Endothelial cell of umbilical vein (primary cell): ENCODE data around the gene LAPTM4A. TPM values are rescaled to one million over a fixed set of nuclear protein-coding genes. Genes with fewer than 3 reads are reported as not detected.
A peak's percentile ranks its signal among the peaks of the same experiment; 100 is the strongest.

Source experiments
- BruUV-seq: library from RNA; stranded (reverse); fragments of 400-500 nt; replicated peaks from 2 replicates; lab custom pipeline; 2021; lab: Mats Ljungman, UMichigan
- CTCF ChIA-PET: fragments of 300-600, 350-600 bp; sonication (Branson Sonifier 250); formaldehyde crosslinking; loops from one replicate; lab custom pipeline; 2021; ENCODE audit warnings: antibody characterized with exemption, inconsistent platforms; lab: Charles Lee
- POLR2A ChIA-PET: fragments of 300-600, 350-600 bp; sonication (Branson Sonifier 250); formaldehyde crosslinking; loops from one replicate; lab custom pipeline; 2021; ENCODE audit warnings: antibody characterized with exemption, inconsistent platforms; lab: Charles Lee
- DNase-seq: peaks from one replicate; pipeline ENCODE4 v3.0.0-alpha.2; 2011; ENCODE audit warnings: low read depth, low spot score
- FAIRE-seq: peaks from 2 replicates; lab custom pipeline; 2011; peaks lifted over from hg19 to GRCh38; lab: Jason Lieb, UNC
- H2AFZ ChIP-seq: 2 replicates; pipeline ENCODE4 v1.6.0; 2012; ENCODE audit warnings: low read depth, low read length, control low read depth, inconsistent platforms
- H3K27ac ChIP-seq: 2 replicates; pipeline ENCODE4 v1.5.1; 2011; ENCODE audit warnings: low read depth, mild to moderate bottlenecking, control low read depth, low read length, moderate library complexity; ENCODE audit not compliant: insufficient read depth
- H3K27me3 ChIP-seq, 2 experiments: 2 replicates each; pipeline versions ENCODE4 v1.6.0 to v1.6.1; 2011; ENCODE audit warnings: low read length in 2 of 2, mixed read lengths in 1 of 2; ENCODE audit not compliant: control insufficient read depth in 2 of 2, insufficient read depth in 2 of 2
- H3K36me3 ChIP-seq, 2 experiments: 2 replicates in 1 of 2; 3 replicates in 1 of 2; pipeline ENCODE4 v1.5.1; 2011; ENCODE audit warnings: low read length in 2 of 2, mild to moderate bottlenecking in 1 of 2, moderate library complexity in 1 of 2; ENCODE audit not compliant: control insufficient read depth in 2 of 2, insufficient read depth in 2 of 2; ENCODE audit errors: extremely low read depth in 1 of 2
- H3K4me1 ChIP-seq: 3 replicates; pipeline ENCODE4 v1.5.1; 2011; ENCODE audit warnings: mild to moderate bottlenecking, low read length; ENCODE audit not compliant: control insufficient read depth, insufficient read depth; ENCODE audit errors: extremely low read depth
- H3K4me2 ChIP-seq: 2 replicates; pipeline ENCODE4 v1.6.1; 2011; ENCODE audit warnings: low read length, control low read depth, mixed read lengths; ENCODE audit not compliant: insufficient read depth
- H3K4me3 ChIP-seq, 3 experiments: fragments of 200-600 bp in 1 of 3; sonication (generic), shearing (Covaris generic) in 1 of 3; replicated peaks in 1 of 3; 2 replicates each; pipeline ENCODE4 v1.5.1; 2011 to 2016; ENCODE audit warnings: control low read depth in 3 of 3, low read length in 3 of 3, mild to moderate bottlenecking in 2 of 3, inconsistent platforms in 1 of 3, low read depth in 1 of 3, moderate library complexity in 1 of 3; ENCODE audit not compliant: insufficient read depth in 1 of 3
- H3K79me2 ChIP-seq: 2 replicates; pipeline ENCODE4 v1.6.0; 2012; ENCODE audit warnings: low read length, inconsistent platforms; ENCODE audit not compliant: control insufficient read depth, insufficient read depth
- H3K9ac ChIP-seq: replicated peaks from 2 replicates; pipeline ENCODE3; 2011; ENCODE audit warnings: low read length, control low read depth; ENCODE audit not compliant: insufficient read depth; ENCODE audit errors: extremely low read depth
- H3K9me1 ChIP-seq: replicated peaks from 3 replicates; pipeline ENCODE4 v1.6.0; 2011; ENCODE audit warnings: mild to moderate bottlenecking, low read length; ENCODE audit not compliant: control insufficient read depth, insufficient read depth; ENCODE audit errors: extremely low read depth
- H3K9me3 ChIP-seq: replicated peaks from 2 replicates; pipeline ENCODE4 v1.5.1; 2012; ENCODE audit warnings: low read length, inconsistent platforms; ENCODE audit not compliant: control insufficient read depth, insufficient read depth
- H4K20me1 ChIP-seq: replicated peaks from 2 replicates; pipeline ENCODE3; 2011; ENCODE audit warnings: mild to moderate bottlenecking, low read length; ENCODE audit not compliant: control insufficient read depth, insufficient read depth; ENCODE audit errors: extremely low read depth
- EZH2 ChIP-seq: IDR thresholded peaks from 2 replicates; pipeline ENCODE4 v1.6.1; 2012; ENCODE audit warnings: borderline replicate concordance, low read depth, mild to moderate bottlenecking, moderate library complexity, low read length, inconsistent platforms; ENCODE audit not compliant: severe bottlenecking
- FOS ChIP-seq: IDR thresholded peaks from 2 replicates; pipeline ENCODE4 v1.6.1; 2011; ENCODE audit warnings: mild to moderate bottlenecking, low read length, moderate library complexity, borderline replicate concordance; ENCODE audit not compliant: insufficient read depth
- GATA2 ChIP-seq: IDR thresholded peaks from 2 replicates; pipeline ENCODE4 v1.7.0; 2011; ENCODE audit warnings: low read depth, mild to moderate bottlenecking, moderate library complexity, mixed read lengths, low read length; ENCODE audit not compliant: insufficient read length, insufficient read depth
- JUN ChIP-seq: IDR thresholded peaks from 2 replicates; pipeline ENCODE4 v1.6.1; 2011; ENCODE audit warnings: borderline replicate concordance, low read depth; ENCODE audit not compliant: insufficient read length, insufficient read depth
- POLR2A ChIP-seq: IDR thresholded peaks from 2 replicates; pipeline ENCODE4 v1.6.1; 2012; ENCODE audit warnings: low read depth, mild to moderate bottlenecking, control low read depth, low read length
- POLR2AphosphoS5 ChIP-seq: IDR thresholded peaks from 2 replicates; pipeline ENCODE4 v1.6.1; 2012; ENCODE audit warnings: low read depth, mild to moderate bottlenecking, control low read depth, low read length, moderate library complexity; ENCODE audit not compliant: insufficient read depth
- dilution Hi-C: fragments of 300-500 bp; cut with MboI; formaldehyde crosslinking; loops from one replicate; pipeline ENCODE4 v1.15.0; 2019; ENCODE audit warnings: low sequenced_read_pairs; ENCODE audit not compliant: extremely low pct_ligation_motif_present
- intact Hi-C: fragments of 100-400 bp; cut with micrococcal nuclease; formaldehyde crosslinking; loops from one replicate; pipeline ENCODE4 v1.10.0; 2022
- polyA plus RNA-seq, 4 experiments: library from polyadenylated mRNA; depleted of rRNA in 3 of 4; stranded (reverse) in 3 of 4; unstranded in 1 of 4; fragments of >200 nt; gene quantifications; 2 replicates each; pipeline versions ENCODE4 v1.2.1 to v1.2.3, GENCODE V29; 2011 to 2012; ENCODE audit warnings: missing spikeins in 1 of 4
- total RNA-seq: library from RNA; stranded (reverse); gene quantifications from 2 replicates; pipeline ENCODE4 v1.2.3, GENCODE V29; 2021
- TF ChIP-seq, protein P1 (sequence below), 2 donors: IDR thresholded peaks; 1 replicate in 1 of 2; 2 replicates in 1 of 2; pipeline ENCODE4 v1.5.1; 2011; ENCODE audit warnings: low read length in 2 of 2, mild to moderate bottlenecking in 2 of 2, moderate library complexity in 2 of 2, control low read depth in 1 of 2, inconsistent platforms in 1 of 2, low read depth in 1 of 2; ENCODE audit not compliant: insufficient read depth in 1 of 2; ENCODE audit errors: extremely low read depth in 1 of 2
- TF ChIP-seq, protein P2 (sequence below): IDR thresholded peaks from 2 replicates; pipeline ENCODE4 v1.6.1; 2011; ENCODE audit not compliant: insufficient read depth, insufficient read length

Gene LAPTM4A
- total and polyA plus RNA-seq, 2 donors (not counting 3 experiments of a cell fraction or from before 2014, with no cell fraction given): 155 to 427 TPM

DNA sequence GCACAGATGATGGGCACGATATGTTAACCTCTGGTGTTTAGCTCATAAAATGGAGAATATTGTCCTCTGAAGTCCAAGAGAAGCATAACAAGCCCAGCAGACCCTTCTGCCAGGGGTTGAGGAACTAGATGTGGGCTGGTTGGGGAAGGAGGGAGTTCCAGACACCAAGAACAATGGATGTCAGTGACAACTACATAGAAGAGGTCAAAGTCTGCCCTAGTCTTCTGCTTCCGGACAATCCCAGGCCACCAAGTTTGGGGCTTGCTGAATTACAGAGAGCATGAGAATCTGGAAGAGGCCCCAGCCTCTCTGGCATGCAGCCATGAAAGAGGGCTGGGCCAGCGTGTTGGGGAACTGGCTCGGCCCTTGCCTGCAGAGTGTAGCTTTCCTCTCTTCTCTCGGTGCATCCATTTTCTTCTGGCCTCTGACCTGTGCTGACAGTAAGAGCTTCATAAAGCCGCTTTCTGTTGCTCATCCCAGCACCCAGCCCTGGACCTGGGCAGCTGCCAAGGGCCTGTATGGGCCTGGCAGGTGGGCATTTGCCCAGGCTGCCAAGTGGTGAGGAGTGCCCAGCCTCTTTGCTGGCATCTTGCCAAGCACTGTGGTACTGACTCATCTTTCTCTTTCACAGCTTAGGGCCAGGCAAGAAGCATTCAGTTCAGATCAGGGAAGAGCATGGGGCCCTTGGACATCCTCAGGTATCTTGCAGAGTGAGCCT, 14.6 kb upstream of the LAPTM4A start:
- FAIRE-seq: no peak
- Histone ChIP-seq H3K27me3 (peaks cover 0 to 7% of the 10 kb centered on the region in 2 experiments), H4K20me1 (no peaks in the 10 kb centered on the region), H3K9ac (no peak overlapping the region), H3K9me3 (no peaks in the 10 kb centered on the region), H3K4me1 (no peaks in the 10 kb centered on the region), H3K4me3 (no peak overlapping the region), H3K4me2 (no peak overlapping the region), H2AFZ (no peak overlapping the region), H3K9me1 (no peaks in the 10 kb centered on the region), H3K27ac (no peak overlapping the region), H3K36me3 (no peaks in the 10 kb centered on the region), H3K79me2 (no peaks in the 10 kb centered on the region)
- dilution Hi-C loops (no loop called here), intact Hi-C loops (no loop called here)
- DNase-seq: peak; percentile 35
- POLR2A ChIA-PET: no interaction called here
- TF ChIP-seq FOS (peak; percentile 33), POLR2AphosphoS5 (no peak)
- BruUV-seq: no TSS peak
- CTCF ChIA-PET: interaction anchor here (0.6 to 1.5 kb wide), 8 partner anchors 9 to 397 kb away, joined by 3 to 10 read pairs (median 3); partner anchors contain the start of gene LAPTM4A

DNA sequence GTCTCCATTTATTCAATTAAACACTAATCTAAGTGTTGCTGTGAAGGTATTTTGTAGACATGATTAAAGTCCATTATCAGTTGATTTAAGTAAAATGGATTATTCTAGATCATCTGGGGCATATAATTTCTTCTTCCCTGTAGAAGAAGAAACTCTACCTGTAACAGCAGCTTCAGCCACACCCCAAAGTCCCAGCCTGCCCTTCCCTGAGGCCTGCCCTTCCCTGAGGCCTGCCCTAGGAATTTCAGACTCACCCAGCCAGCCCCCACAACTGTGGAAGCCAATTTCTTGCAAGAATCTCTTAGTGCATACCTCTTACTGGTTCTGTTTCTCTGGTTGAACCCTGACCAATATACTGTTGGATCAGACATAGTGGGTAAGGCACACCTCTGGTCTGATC, 13.4 kb upstream of the LAPTM4A start:
- no peak for TF ChIP-seq GATA2
- no peak for TF ChIP-seq POLR2A
- TF ChIP-seq, protein P1, sequence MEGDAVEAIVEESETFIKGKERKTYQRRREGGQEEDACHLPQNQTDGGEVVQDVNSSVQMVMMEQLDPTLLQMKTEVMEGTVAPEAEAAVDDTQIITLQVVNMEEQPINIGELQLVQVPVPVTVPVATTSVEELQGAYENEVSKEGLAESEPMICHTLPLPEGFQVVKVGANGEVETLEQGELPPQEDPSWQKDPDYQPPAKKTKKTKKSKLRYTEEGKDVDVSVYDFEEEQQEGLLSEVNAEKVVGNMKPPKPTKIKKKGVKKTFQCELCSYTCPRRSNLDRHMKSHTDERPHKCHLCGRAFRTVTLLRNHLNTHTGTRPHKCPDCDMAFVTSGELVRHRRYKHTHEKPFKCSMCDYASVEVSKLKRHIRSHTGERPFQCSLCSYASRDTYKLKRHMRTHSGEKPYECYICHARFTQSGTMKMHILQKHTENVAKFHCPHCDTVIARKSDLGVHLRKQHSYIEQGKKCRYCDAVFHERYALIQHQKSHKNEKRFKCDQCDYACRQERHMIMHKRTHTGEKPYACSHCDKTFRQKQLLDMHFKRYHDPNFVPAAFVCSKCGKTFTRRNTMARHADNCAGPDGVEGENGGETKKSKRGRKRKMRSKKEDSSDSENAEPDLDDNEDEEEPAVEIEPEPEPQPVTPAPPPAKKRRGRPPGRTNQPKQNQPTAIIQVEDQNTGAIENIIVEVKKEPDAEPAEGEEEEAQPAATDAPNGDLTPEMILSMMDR (IDR thresholded peaks at IDR 0.05; ENCODE audit: extremely low read depth in 1 of 2, insufficient read depth in 1 of 2, low read depth in 1 of 2, low read length in 2 of 2): no peak
- no peak for TF ChIP-seq EZH2
- no peak for TF ChIP-seq JUN
- TF ChIP-seq, protein P2, sequence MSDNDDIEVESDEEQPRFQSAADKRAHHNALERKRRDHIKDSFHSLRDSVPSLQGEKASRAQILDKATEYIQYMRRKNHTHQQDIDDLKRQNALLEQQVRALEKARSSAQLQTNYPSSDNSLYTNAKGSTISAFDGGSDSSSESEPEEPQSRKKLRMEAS: no peak
- no peak overlapping the region for H3K9ac ChIP-seq
- DNase-seq (no peak), FAIRE-seq (no peak)
- H2AFZ ChIP-seq: no peak overlapping the region
- no peaks in the 10 kb centered on the region for H3K36me3 ChIP-seq
- no peaks in the 10 kb centered on the region for H3K79me2 ChIP-seq
- H3K9me1 ChIP-seq: no peaks in the 10 kb centered on the region
- no TSS peak for BruUV-seq
- H3K4me2 ChIP-seq: no peak overlapping the region
- no peak overlapping the region for H3K27ac ChIP-seq
- H3K4me1 ChIP-seq: no peaks in the 10 kb centered on the region
- no peaks in the 10 kb centered on the region for H4K20me1 ChIP-seq
- H3K4me3 ChIP-seq: no peak overlapping the region
- H3K27me3 ChIP-seq: peaks cover 8 to 11% of the 10 kb centered on the region in 2 experiments
- ChIA-PET POLR2A (no interaction called here), CTCF (interaction anchor here (1.5 kb wide), 2 partner anchors 8 to 13 kb away, joined by 3 to 4 read pairs; no protein-coding TSS in a partner anchor)
- intact Hi-C loops (no loop called here), dilution Hi-C loops (no loop called here)
- H3K9me3 ChIP-seq: no peaks in the 10 kb centered on the region
